ENCODE measurements around the gene CST9L.

DNA sequence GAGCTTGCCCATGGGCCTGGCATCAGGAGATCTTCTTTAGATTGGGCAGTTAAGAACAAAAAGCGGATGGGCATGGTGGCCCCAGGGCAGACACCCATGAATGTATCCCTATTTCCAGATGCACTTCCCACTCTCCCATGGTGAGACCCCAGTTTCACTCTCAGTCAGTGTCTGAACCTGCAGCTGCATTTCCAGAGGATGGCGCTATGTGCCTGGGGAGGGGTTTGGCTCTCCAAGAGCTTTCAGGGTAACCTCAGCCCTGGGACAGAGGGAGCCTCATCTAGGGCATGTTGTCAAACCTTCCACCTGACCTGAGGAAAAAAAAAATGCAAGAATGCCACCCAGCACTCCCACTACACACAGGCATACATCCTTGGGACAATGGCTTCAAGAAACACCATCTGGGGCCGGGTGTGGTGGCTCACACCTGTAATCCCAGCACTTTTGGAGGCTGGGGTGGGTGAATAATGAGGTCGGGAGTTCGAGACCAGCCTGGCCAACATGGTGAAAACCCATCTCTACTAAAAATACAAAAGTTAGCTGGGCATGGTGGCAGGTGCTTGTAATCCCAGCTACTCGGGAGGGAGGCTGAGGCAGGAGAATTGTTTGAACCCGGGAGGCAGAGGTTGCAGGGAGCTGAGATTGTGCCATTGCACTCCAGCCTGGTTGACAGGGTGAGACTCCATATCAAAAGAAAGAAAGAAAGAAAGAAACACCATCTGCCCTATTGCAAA is 1.9 kb downstream of the CST9L start:
- no peak for TF ChIP-seq EZH2 (IDR thresholded peaks at IDR 0.05)
- no peak for TF ChIP-seq POLR2AphosphoS5 (IDR thresholded peaks at IDR 0.05; ENCODE audit: borderline replicate concordance, low read depth, low read length)
- TF ChIP-seq FOXP2 (optimal IDR thresholded peaks at IDR 0.05; ENCODE audit: control extremely low read depth, extremely low read length, insufficient read depth) = no peak

Measured in SK-N-MC (cell line).